RWPE2 (cell line): ENCODE data around the gene GREB1L.
"Not testable (repeated sequence)": the region's sequence is repeated elsewhere in the genome, so short reads cannot be mapped to it uniquely, and the experiment has no call there.

Experiments
- ATAC-seq: fragments of 200-7000 bp; cut with Tn5 transposase; 3 replicates; pipeline ENCODE4 v1.9.1; 2021; ENCODE audit warnings: low read depth
- DNase-seq: peaks from one replicate; pipeline ENCODE4 v3.0.0-alpha.2; 2020; ENCODE audit warnings: low spot score
- H3K27ac ChIP-seq: fragments of 450-650 bp; 2 replicates; pipeline ENCODE4 v1.5.1; 2017; ENCODE audit warnings: mild to moderate bottlenecking; ENCODE audit not compliant: poor library complexity, severe bottlenecking
- H3K27me3 ChIP-seq: fragments of 250-450 bp; sonication (Bioruptor Pico); 2 replicates; pipeline ENCODE4 v1.5.1; 2021; ENCODE audit warnings: mild to moderate bottlenecking, moderate library complexity; ENCODE audit not compliant: insufficient read depth, poor library complexity, severe bottlenecking
- H3K36me3 ChIP-seq: fragments of 250-450 bp; sonication (Bioruptor Pico); 2 replicates; pipeline ENCODE4 v1.5.1; 2020; ENCODE audit warnings: low read depth, mild to moderate bottlenecking, moderate library complexity
- H3K4me1 ChIP-seq: fragments of 250-450 bp; sonication (Bioruptor Pico); 2 replicates; pipeline ENCODE4 v1.5.1; 2021; ENCODE audit warnings: mild to moderate bottlenecking, moderate library complexity; ENCODE audit not compliant: insufficient read depth, poor library complexity, severe bottlenecking
- H3K4me3 ChIP-seq: fragments of 250-450 bp; sonication (Bioruptor Pico); 2 replicates; pipeline ENCODE4 v1.5.1; 2021; ENCODE audit warnings: mild to moderate bottlenecking, moderate library complexity; ENCODE audit not compliant: severe bottlenecking
- H3K9me3 ChIP-seq: fragments of 250-450 bp; sonication (Bioruptor Pico); 2 replicates; pipeline ENCODE4 v1.5.1; 2021; ENCODE audit warnings: mild to moderate bottlenecking, moderate library complexity; ENCODE audit not compliant: severe bottlenecking
- TF ChIP-seq, protein P1 (sequence below): fragments of 450-650 bp; IDR thresholded peaks from one replicate; pipeline ENCODE4 v1.5.1; 2017; ENCODE audit warnings: mild to moderate bottlenecking, moderate library complexity; ENCODE audit not compliant: poor library complexity, severe bottlenecking

Gene GREB1L

DNA sequence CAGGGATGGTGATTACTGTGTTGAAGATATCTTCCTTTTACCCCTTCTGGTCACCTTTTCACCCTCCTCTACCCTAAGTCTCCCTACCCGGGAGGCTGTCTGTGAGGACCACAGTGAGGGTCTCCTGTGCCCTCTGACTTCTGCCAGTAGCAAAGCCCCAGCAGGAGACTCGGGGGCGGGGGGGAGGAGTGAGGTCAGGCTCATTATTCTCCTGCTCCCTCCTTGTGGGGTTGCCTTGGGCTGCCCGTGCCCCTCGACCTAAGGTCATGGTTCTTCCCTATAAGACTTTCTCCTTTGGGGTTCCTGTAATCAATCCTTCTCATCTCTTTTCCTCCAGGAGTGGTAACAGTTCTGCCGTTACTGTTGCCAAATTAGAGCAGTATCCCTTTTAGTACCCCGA lies 65.5 kb downstream of the GREB1L start:
- no peak overlapping the region for H3K4me3 ChIP-seq
- peaks cover 13% of the 10 kb centered on the region for H3K4me1 ChIP-seq
- H3K27ac ChIP-seq, result no peak overlapping the region
- TF ChIP-seq, protein P1, sequence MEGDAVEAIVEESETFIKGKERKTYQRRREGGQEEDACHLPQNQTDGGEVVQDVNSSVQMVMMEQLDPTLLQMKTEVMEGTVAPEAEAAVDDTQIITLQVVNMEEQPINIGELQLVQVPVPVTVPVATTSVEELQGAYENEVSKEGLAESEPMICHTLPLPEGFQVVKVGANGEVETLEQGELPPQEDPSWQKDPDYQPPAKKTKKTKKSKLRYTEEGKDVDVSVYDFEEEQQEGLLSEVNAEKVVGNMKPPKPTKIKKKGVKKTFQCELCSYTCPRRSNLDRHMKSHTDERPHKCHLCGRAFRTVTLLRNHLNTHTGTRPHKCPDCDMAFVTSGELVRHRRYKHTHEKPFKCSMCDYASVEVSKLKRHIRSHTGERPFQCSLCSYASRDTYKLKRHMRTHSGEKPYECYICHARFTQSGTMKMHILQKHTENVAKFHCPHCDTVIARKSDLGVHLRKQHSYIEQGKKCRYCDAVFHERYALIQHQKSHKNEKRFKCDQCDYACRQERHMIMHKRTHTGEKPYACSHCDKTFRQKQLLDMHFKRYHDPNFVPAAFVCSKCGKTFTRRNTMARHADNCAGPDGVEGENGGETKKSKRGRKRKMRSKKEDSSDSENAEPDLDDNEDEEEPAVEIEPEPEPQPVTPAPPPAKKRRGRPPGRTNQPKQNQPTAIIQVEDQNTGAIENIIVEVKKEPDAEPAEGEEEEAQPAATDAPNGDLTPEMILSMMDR, result no peak
- H3K36me3 ChIP-seq, result no peaks in the 10 kb centered on the region
- ATAC-seq, result no peak
- H3K27me3 ChIP-seq, result no peaks in the 10 kb centered on the region
- DNase-seq, result no peak
- H3K9me3 ChIP-seq, result no peaks in the 10 kb centered on the region

DNA sequence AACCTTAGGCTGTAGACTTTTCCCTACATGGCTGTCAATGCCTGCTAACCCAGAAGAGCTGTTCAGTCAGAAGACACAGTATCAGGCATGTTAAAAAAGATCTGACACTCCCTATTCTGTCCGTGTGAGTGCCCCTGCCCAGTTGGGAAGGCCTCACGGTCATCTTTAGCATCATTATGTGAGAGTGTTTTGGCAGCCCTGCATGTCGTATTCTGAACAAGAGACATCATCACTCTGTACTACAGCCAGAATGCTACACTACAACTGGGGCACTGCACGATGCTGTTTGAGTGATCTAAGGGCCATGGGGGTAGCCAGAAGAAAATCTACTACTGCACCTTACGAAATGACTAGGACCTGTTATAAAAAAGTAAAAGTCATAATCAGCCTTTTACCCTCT lies 67.2 kb downstream of the GREB1L start:
- no peak for ATAC-seq
- DNase-seq, result no peak
- Histone ChIP-seq H3K36me3 (no peaks in the 10 kb centered on the region), H3K27ac (no peak overlapping the region), H3K4me3 (no peak overlapping the region), H3K9me3 (no peaks in the 10 kb centered on the region), H3K4me1 (peaks cover 2% of the 10 kb centered on the region), H3K27me3 (no peaks in the 10 kb centered on the region)
- TF ChIP-seq, protein P1, result no peak

DNA sequence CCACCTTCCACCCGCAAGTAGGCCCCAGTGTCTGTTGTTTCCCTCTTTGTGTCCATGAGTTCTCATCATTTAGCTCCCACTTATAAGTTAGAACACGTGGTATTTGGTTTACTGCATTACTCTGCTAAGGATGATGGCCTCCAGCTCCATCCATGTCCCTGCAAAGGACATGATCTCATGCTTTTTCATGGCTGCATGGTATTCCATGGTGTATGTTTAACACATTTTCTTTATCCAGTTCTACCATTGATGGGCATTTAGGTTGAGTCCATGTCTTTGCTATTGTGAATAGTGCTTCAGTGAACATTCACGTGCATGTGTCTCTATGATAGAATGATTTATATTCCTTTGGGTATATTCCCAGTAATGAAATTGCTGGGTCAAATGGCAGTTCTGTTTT lies 69.9 kb downstream of the GREB1L start:
- H3K27me3 ChIP-seq, DNase-seq, ATAC-seq, H3K36me3 ChIP-seq, H3K27ac ChIP-seq, H3K4me3 ChIP-seq, H3K9me3 ChIP-seq: not testable (repeated sequence)
- H3K4me1 ChIP-seq, result peaks cover 16% of the 10 kb centered on the region

- no peak for DNase-seq
- no peak for ATAC-seq
- Histone ChIP-seq H3K36me3 (no peaks in the 10 kb centered on the region), H3K4me1 (peaks cover 16% of the 10 kb centered on the region), H3K9me3 (no peaks in the 10 kb centered on the region), H3K4me3 (no peak overlapping the region), H3K27me3 (no peaks in the 10 kb centered on the region), H3K27ac (no peak overlapping the region)
- TF ChIP-seq, protein P1, result no peak
Observed at GRCh38 chr18:21313576-21313975, 71.5 kb downstream of the GREB1L start.

- H3K27ac ChIP-seq, result no peak overlapping the region
- H3K4me1 ChIP-seq, result peaks cover 16% of the 10 kb centered on the region
- H3K4me3 ChIP-seq, result no peak overlapping the region
- no peaks in the 10 kb centered on the region for H3K36me3 ChIP-seq
- TF ChIP-seq, protein P1, result no peak
- H3K9me3 ChIP-seq, result no peaks in the 10 kb centered on the region
- H3K27me3 ChIP-seq, result no peaks in the 10 kb centered on the region
- DNase-seq (no peak), ATAC-seq (peak; percentile 42; the same call in 1 of the 3 replicates)
Observed at GRCh38 chr18:21314724-21315123, 72.7 kb downstream of the GREB1L start.

DNA sequence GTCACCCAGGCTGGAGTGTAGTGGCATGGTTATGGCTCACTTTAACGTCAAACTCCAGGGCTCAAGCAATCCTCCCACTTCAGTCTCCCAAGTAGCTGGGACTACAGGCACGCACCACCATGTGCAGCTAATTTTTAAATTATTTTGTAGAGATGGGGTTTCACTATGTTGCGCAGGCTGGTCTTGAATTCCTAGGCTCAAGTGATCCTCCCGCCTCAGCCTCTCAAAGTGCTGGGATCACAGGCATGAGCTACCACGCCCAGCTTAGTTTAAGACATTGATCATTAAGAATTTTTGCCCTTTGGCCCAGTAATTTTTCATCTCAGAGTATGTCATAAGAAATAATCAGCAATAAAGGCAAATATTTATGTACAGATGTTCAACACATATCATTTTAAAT lies 73.1 kb downstream of the GREB1L start:
- not testable (repeated sequence) for ATAC-seq

More for the DNA sequence above, 73.1 kb downstream of the GREB1L start:
- not testable (repeated sequence) for H3K36me3 ChIP-seq, H3K27me3 ChIP-seq, H3K9me3 ChIP-seq, H3K27ac ChIP-seq, H3K4me3 ChIP-seq, DNase-seq
- peaks cover 16% of the 10 kb centered on the region for H3K4me1 ChIP-seq
